ENCODE data around the gene CELA1.

Gene CELA1

GRCh38 chr12:51390457-51390856 lies 44.0 kb upstream of the CELA1 start:
- H3K27ac ChIP-seq, result no peak overlapping the region
- TF ChIP-seq CTCF (conservative IDR thresholded peaks at IDR 0.05), result no peak

- TF ChIP-seq CTCF (conservative IDR thresholded peaks at IDR 0.05), result no peak
- no peak overlapping the region for H3K27ac ChIP-seq
Observed at GRCh38 chr12:51389302-51389999, 43.0 kb upstream of the CELA1 start.

- no peak overlapping the region for H3K27ac ChIP-seq
- no peak for TF ChIP-seq CTCF (conservative IDR thresholded peaks at IDR 0.05)
Observed at GRCh38 chr12:51388846-51389245, 42.4 kb upstream of the CELA1 start.

GRCh38 chr12:51388069-51388799 lies 41.8 kb upstream of the CELA1 start:
- no peak overlapping the region for H3K27ac ChIP-seq
- no peak for TF ChIP-seq CTCF (conservative IDR thresholded peaks at IDR 0.05)

GRCh38 chr12:51386351-51386750 lies 39.9 kb upstream of the CELA1 start:
- no peak for TF ChIP-seq CTCF (conservative IDR thresholded peaks at IDR 0.05)
- H3K27ac ChIP-seq, result no peak overlapping the region

DNA sequence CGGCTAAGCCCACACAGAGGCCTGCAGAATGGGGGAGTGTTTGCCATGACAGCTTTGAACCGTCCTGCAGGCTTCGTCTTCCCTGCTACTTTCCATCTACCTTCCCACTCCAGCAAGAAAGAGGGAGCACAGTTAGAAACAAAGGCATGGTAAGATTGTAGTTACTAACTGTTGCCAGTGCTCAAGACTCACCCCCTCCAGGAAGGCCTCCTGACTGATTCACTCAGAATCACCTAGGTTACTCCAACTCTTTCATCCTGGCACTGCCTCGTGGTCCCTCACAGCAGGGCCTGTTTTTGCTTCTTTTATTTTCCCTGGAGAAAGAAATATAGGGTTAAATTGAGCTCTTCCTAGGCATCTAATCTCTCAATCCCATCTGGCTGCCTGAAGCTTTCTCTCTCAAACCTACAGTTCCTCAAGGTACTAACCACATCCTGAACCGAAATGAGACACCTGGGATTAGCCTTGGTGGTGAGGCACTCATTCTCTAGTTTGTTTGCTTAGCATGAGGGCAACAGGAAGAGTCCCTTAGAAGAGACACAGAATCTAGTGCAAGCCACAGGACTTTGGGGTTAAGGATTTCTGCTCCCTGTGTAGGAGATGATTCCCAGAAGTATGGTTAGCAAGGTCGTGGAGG lies 36.9 kb upstream of the CELA1 start:
- no peak overlapping the region for H3K27ac ChIP-seq
- no peak for TF ChIP-seq CTCF (conservative IDR thresholded peaks at IDR 0.05)

- H3K27ac ChIP-seq, result peak overlapping the region; percentile 27
- TF ChIP-seq CTCF (conservative IDR thresholded peaks at IDR 0.05), result no peak
Observed at GRCh38 chr12:51382173-51382572, 35.7 kb upstream of the CELA1 start.

All from VCaP (cell line).